Uterus (tissue), 4 donors: ENCODE measurements around the gene GHR. TPM values are rescaled to one million over a fixed set of nuclear protein-coding genes. Genes with fewer than 3 reads are reported as not detected.

ENCODE experiments used
- DNase-seq, 2 donors: peaks; one replicate each; pipeline ENCODE4 v3.0.0-alpha.2; 2019 to 2020
- H3K27ac ChIP-seq, 2 donors: fragments of 200-600 bp; sonication (generic); 1 replicate in 1 of 2; 2 replicates in 1 of 2; pipeline ENCODE4 v1.5.1; 2016 to 2018
- H3K27me3 ChIP-seq, 2 donors: fragments of 200-600 bp; sonication (generic); one replicate each; pipeline ENCODE4 v1.5.1; 2018 to 2019; ENCODE audit warnings: control low read depth in 1 of 2
- H3K36me3 ChIP-seq, 2 donors: fragments of 200-600 bp; sonication (generic); one replicate each; pipeline ENCODE4 v1.5.1; 2019; ENCODE audit warnings: control low read depth in 1 of 2
- H3K4me1 ChIP-seq, 2 donors: fragments of 200-600 bp; sonication (generic); one replicate each; pipeline ENCODE4 v1.5.1; 2018 to 2019; ENCODE audit warnings: control low read depth in 1 of 2
- H3K4me3 ChIP-seq, 2 donors: fragments of 200-600 bp; sonication (generic); 1 replicate in 1 of 2; 2 replicates in 1 of 2; pipeline ENCODE4 v1.5.1; 2018 to 2019; ENCODE audit warnings: mild to moderate bottlenecking in 1 of 2
- H3K9me3 ChIP-seq, 2 donors: fragments of 200-600 bp; sonication (generic); one replicate each; pipeline ENCODE4 v1.5.1; 2019; ENCODE audit warnings: control low read depth in 1 of 2
- POLR2A ChIP-seq, 2 donors: fragments of 450-650 bp; IDR thresholded peaks; one replicate each; pipeline ENCODE4 v1.6.1; 2016; ENCODE audit warnings: antibody characterized with exemption in 2 of 2, mild to moderate bottlenecking in 1 of 2, moderate library complexity in 1 of 2
- intact Hi-C: fragments of 100-400 bp; cut with DNase I; formaldehyde crosslinking; loops from one replicate; pipeline ENCODE4 v1.15.1; 2023; ENCODE audit warnings: low total_unique reads
- total RNA-seq, 4 donors: library from RNA; depleted of rRNA in 3 of 4; stranded (reverse); fragments of >200 nt in 3 of 4; gene quantifications; one replicate each; pipeline versions ENCODE4 v1.1.0 to v1.2.4, GENCODE V29; 2014 to 2023
- TF ChIP-seq, protein P1 (sequence below), 4 experiments: fragments of 200-600 bp in 2 of 4; fragments of 450-650 bp in 2 of 4; sonication (generic) in 2 of 4; IDR thresholded peaks; one replicate each; pipeline ENCODE4 v1.5.1; 2016 to 2019; ENCODE audit warnings: antibody characterized with exemption in 4 of 4, mild to moderate bottlenecking in 2 of 4, moderate library complexity in 1 of 4
- donor health status: DM: yes; HTN: yes; CAD: no.

GHR gene
- total RNA-seq, 4 donors from 2014 or later: 1.8 to 19.7 (median 5.6) TPM

- intact Hi-C loops: no loop called here
- no peak overlapping the region for H3K27ac ChIP-seq
Measured at GRCh38 chr5:42426016-42426415, 2.8 kb downstream of the GHR start.

GRCh38 chr5:42429694-42430093 is 6.5 kb downstream of the GHR start:
- no peaks in the 10 kb centered on the region for H3K4me1 ChIP-seq
- no peaks in the 10 kb centered on the region for H3K36me3 ChIP-seq
- no peak for DNase-seq
- intact Hi-C loops: no loop called here
- H3K4me3 ChIP-seq: no peak overlapping the region
- no peak for TF ChIP-seq POLR2A (IDR thresholded peaks at IDR 0.05)
- TF ChIP-seq, protein P1, sequence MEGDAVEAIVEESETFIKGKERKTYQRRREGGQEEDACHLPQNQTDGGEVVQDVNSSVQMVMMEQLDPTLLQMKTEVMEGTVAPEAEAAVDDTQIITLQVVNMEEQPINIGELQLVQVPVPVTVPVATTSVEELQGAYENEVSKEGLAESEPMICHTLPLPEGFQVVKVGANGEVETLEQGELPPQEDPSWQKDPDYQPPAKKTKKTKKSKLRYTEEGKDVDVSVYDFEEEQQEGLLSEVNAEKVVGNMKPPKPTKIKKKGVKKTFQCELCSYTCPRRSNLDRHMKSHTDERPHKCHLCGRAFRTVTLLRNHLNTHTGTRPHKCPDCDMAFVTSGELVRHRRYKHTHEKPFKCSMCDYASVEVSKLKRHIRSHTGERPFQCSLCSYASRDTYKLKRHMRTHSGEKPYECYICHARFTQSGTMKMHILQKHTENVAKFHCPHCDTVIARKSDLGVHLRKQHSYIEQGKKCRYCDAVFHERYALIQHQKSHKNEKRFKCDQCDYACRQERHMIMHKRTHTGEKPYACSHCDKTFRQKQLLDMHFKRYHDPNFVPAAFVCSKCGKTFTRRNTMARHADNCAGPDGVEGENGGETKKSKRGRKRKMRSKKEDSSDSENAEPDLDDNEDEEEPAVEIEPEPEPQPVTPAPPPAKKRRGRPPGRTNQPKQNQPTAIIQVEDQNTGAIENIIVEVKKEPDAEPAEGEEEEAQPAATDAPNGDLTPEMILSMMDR (IDR thresholded peaks at IDR 0.05): no peak
- no peak overlapping the region for H3K27ac ChIP-seq
- H3K9me3 ChIP-seq: no peaks in the 10 kb centered on the region
- no peaks in the 10 kb centered on the region for H3K27me3 ChIP-seq

More at GRCh38 chr5:42426016-42426415, 2.8 kb downstream of the GHR start:
- TF ChIP-seq POLR2A (IDR thresholded peaks at IDR 0.05): no peak
- TF ChIP-seq, protein P1 (IDR thresholded peaks at IDR 0.05): no peak
- Histone ChIP-seq H3K9me3 (no peaks in the 10 kb centered on the region), H3K27me3 (no peaks in the 10 kb centered on the region), H3K4me1 (no peaks in the 10 kb centered on the region), H3K36me3 (no peaks in the 10 kb centered on the region), H3K4me3 (no peak overlapping the region)
- no peak for DNase-seq

DNA sequence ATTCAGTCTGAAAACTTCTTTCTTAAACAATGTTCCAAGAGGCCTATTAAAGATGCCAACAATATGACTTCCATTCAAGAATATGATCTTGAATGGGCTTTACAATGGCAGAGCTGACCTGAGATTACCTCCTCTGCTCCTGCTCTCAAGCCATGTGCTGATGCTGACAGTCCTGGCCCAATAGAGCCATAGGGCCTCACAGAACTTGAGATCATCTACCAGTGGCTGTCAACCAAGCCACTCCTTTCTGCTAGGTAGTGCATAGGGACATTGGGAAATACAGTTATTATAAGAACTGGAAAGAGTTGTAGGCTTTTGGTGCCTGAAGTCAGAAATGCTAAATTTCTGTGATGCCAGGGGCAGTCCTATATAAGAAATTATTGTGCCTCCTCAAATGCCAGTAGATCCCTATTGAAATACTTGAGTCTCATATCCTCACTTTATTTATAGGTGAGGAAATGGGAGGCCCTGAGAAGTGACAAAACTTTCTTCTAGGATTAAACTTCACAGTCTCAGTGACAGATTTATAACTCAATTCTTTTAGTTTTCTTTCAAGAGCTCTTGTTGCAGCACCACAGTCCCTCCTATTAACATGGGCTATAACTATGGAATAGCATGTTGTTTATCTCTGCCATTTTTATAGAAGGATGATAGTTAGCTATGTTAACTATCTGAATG is 10.9 kb downstream of the GHR start:
- no peak for TF ChIP-seq POLR2A (IDR thresholded peaks at IDR 0.05)
- TF ChIP-seq, protein P1 (IDR thresholded peaks at IDR 0.05): no peak
- Histone ChIP-seq H3K9me3 (no peaks in the 10 kb centered on the region), H3K36me3 (no peaks in the 10 kb centered on the region), H3K27ac (no peak overlapping the region), H3K4me1 (no peaks in the 10 kb centered on the region), H3K27me3 (no peaks in the 10 kb centered on the region), H3K4me3 (no peak overlapping the region)
- intact Hi-C loops: no loop called here
- no peak for DNase-seq

DNA sequence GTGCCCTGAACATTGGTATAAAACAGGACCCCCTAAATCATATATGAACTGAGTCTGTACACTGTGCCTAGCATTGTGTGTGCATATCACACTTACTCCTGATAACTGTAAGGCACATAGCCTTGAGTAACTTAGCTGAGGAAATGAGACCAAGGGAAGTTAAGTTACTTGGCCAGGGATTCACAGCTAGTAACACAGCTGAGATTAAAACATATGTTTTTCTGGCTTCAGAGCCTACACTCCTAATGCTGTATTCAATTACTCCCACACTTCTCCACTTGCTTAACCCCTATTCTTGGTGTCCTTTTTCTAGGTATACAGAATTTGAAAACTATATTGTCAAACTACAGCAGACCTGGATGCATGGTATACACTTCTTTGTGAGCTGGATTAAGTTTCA is 12.8 kb downstream of the GHR start:
- DNase-seq: no peak
- TF ChIP-seq, protein P1 (IDR thresholded peaks at IDR 0.05): no peak
- no peak for TF ChIP-seq POLR2A (IDR thresholded peaks at IDR 0.05)
- no peak overlapping the region for H3K4me3 ChIP-seq
- H3K9me3 ChIP-seq: no peaks in the 10 kb centered on the region
- H3K27me3 ChIP-seq: no peaks in the 10 kb centered on the region
- H3K36me3 ChIP-seq: no peaks in the 10 kb centered on the region
- no peaks in the 10 kb centered on the region for H3K4me1 ChIP-seq
- no peak overlapping the region for H3K27ac ChIP-seq
- intact Hi-C loops: no loop called here

GRCh38 chr5:42454216-42454995 is 31.2 kb downstream of the GHR start:
- no peak overlapping the region for H3K27ac ChIP-seq
- no peaks in the 10 kb centered on the region for H3K36me3 ChIP-seq
- H3K4me1 ChIP-seq: no peaks in the 10 kb centered on the region
- DNase-seq: no peak
- H3K27me3 ChIP-seq: no peaks in the 10 kb centered on the region
- no peak overlapping the region for H3K4me3 ChIP-seq
- intact Hi-C loops: no loop called here
- H3K9me3 ChIP-seq: no peaks in the 10 kb centered on the region
- no peak for TF ChIP-seq POLR2A (IDR thresholded peaks at IDR 0.05)
- TF ChIP-seq, protein P1 (IDR thresholded peaks at IDR 0.05): no peak
